ENCODE results near the gene S100A3. TPM values are rescaled to one million over a fixed set of nuclear protein-coding genes. Genes with fewer than 3 reads are reported as not detected.

Gene S100A3
- total RNA-seq, 1 experiment from 2014 or later: 12.0 TPM

DNA sequence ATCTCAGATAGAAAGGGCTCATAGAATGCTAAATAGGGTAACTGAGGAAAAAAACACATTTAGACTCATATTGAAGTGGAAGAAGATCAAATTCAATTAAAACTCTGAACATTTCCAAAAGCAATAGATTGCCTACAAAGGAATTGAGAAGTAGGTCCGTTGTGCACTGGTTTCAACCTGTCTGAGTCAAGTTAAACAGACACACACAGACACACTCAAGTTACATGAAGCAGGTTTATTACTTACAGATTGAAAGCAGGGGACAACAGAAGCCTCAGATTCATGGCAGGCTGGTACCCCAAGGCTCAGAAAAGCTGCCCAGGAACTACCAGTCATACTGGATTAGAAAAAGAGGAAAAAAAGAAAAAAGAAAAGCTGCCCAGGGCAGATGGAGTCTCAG lies 37.3 kb upstream of the S100A3 start:
- ATAC-seq (no peak), DNase-seq (ENCODE audit: low read depth, low spot score) (no peak)
- no peaks in the 10 kb centered on the region for H3K27me3 ChIP-seq (ENCODE audit: control insufficient read depth, insufficient read depth, low read length)
- ChIA-PET POLR2A (interaction anchor here (0.6 kb wide), 1 partner anchor 1603 kb away, joined by 6 read pairs; no protein-coding TSS in a partner anchor), CTCF (no interaction called here)
- H3K9me3 ChIP-seq (ENCODE audit: control insufficient read depth, insufficient read depth, low read depth, low read length): no peaks in the 10 kb centered on the region
- no TSS peak for BruUV-seq (replicated peaks)
- H3K27ac ChIP-seq (ENCODE audit: low read length): no peak overlapping the region
- in situ Hi-C loops (cut with HindIII; ENCODE audit: low pct_unique_long_range_greater_than_20kb, low sequenced_read_pairs): no loop called here
- intact Hi-C loops (cut with micrococcal nuclease; ENCODE audit: unreplicated experiment): no loop called here
- no peaks in the 10 kb centered on the region for H3K36me3 ChIP-seq (ENCODE audit: control insufficient read depth, insufficient read depth, low read length)
- TF ChIP-seq, protein P1, sequence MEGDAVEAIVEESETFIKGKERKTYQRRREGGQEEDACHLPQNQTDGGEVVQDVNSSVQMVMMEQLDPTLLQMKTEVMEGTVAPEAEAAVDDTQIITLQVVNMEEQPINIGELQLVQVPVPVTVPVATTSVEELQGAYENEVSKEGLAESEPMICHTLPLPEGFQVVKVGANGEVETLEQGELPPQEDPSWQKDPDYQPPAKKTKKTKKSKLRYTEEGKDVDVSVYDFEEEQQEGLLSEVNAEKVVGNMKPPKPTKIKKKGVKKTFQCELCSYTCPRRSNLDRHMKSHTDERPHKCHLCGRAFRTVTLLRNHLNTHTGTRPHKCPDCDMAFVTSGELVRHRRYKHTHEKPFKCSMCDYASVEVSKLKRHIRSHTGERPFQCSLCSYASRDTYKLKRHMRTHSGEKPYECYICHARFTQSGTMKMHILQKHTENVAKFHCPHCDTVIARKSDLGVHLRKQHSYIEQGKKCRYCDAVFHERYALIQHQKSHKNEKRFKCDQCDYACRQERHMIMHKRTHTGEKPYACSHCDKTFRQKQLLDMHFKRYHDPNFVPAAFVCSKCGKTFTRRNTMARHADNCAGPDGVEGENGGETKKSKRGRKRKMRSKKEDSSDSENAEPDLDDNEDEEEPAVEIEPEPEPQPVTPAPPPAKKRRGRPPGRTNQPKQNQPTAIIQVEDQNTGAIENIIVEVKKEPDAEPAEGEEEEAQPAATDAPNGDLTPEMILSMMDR (IDR thresholded peaks at IDR 0.05): no peak
- no peak for TF ChIP-seq SIN3A (IDR thresholded peaks at IDR 0.05; ENCODE audit: borderline replicate concordance, insufficient read depth, low read depth, low read length)
- TF ChIP-seq, protein P2, sequence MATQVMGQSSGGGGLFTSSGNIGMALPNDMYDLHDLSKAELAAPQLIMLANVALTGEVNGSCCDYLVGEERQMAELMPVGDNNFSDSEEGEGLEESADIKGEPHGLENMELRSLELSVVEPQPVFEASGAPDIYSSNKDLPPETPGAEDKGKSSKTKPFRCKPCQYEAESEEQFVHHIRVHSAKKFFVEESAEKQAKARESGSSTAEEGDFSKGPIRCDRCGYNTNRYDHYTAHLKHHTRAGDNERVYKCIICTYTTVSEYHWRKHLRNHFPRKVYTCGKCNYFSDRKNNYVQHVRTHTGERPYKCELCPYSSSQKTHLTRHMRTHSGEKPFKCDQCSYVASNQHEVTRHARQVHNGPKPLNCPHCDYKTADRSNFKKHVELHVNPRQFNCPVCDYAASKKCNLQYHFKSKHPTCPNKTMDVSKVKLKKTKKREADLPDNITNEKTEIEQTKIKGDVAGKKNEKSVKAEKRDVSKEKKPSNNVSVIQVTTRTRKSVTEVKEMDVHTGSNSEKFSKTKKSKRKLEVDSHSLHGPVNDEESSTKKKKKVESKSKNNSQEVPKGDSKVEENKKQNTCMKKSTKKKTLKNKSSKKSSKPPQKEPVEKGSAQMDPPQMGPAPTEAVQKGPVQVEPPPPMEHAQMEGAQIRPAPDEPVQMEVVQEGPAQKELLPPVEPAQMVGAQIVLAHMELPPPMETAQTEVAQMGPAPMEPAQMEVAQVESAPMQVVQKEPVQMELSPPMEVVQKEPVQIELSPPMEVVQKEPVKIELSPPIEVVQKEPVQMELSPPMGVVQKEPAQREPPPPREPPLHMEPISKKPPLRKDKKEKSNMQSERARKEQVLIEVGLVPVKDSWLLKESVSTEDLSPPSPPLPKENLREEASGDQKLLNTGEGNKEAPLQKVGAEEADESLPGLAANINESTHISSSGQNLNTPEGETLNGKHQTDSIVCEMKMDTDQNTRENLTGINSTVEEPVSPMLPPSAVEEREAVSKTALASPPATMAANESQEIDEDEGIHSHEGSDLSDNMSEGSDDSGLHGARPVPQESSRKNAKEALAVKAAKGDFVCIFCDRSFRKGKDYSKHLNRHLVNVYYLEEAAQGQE (IDR thresholded peaks at IDR 0.05; ENCODE audit: insufficient read depth in 1 of 2, low read depth in 2 of 2, low read length in 1 of 2): no peak
- no peak for TF ChIP-seq TCF7L2 (IDR thresholded peaks at IDR 0.05; ENCODE audit: low read depth, low read length)
- no peak for TF ChIP-seq POLR2AphosphoS5 (IDR thresholded peaks at IDR 0.05; ENCODE audit: low read depth, low read length)
- no peaks in the 10 kb centered on the region for H3K4me1 ChIP-seq (ENCODE audit: control insufficient read depth, insufficient read depth, low read length)
- H3K4me3 ChIP-seq (ENCODE audit: low read depth in 2 of 2, low read length in 2 of 2): no peak overlapping the region

DNA sequence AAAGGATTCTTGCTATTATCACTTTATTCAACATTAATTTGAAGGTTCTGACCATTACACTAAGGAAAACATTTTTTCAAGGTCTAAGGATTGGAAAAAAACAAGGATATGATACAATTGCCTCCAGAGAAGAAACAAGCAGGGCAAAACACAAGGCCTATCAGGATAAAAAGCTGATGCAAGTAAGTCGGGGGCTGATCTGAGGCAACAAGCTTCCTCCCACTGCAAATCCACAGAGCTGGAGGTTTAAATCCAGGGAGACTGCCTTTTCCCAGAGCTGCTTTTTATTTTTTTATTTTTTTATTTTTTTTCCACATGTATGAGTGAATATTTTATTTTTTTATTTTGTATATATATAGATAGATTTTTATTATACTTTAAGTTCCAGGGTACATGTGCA lies 35.9 kb upstream of the S100A3 start:
- no peaks in the 10 kb centered on the region for H3K4me1 ChIP-seq (ENCODE audit: control insufficient read depth, insufficient read depth, low read length)
- H3K27ac ChIP-seq (ENCODE audit: low read length): no peak overlapping the region
- H3K9me3 ChIP-seq (ENCODE audit: control insufficient read depth, insufficient read depth, low read depth, low read length): no peaks in the 10 kb centered on the region
- H3K27me3 ChIP-seq (ENCODE audit: control insufficient read depth, insufficient read depth, low read length): no peaks in the 10 kb centered on the region
- in situ Hi-C loops (cut with HindIII; ENCODE audit: low pct_unique_long_range_greater_than_20kb, low sequenced_read_pairs) (no loop called here), intact Hi-C loops (cut with micrococcal nuclease; ENCODE audit: unreplicated experiment) (no loop called here)
- ATAC-seq: no peak
- BruUV-seq (replicated peaks): no TSS peak
- no peaks in the 10 kb centered on the region for H3K36me3 ChIP-seq (ENCODE audit: control insufficient read depth, insufficient read depth, low read length)
- CTCF ChIA-PET: interaction anchor here (0.6 kb wide), 1 partner anchor 64 kb away, joined by 3 read pairs; no protein-coding TSS in a partner anchor
- POLR2A ChIA-PET: no interaction called here
- H3K4me3 ChIP-seq (ENCODE audit: low read depth in 2 of 2, low read length in 2 of 2): no peak overlapping the region
- DNase-seq (ENCODE audit: low read depth, low spot score): no peak
- TF ChIP-seq TCF7L2 (IDR thresholded peaks at IDR 0.05; ENCODE audit: low read depth, low read length): no peak
- TF ChIP-seq, protein P1 (IDR thresholded peaks at IDR 0.05): no peak
- no peak for TF ChIP-seq SIN3A (IDR thresholded peaks at IDR 0.05; ENCODE audit: borderline replicate concordance, insufficient read depth, low read depth, low read length)
- TF ChIP-seq, protein P2 (IDR thresholded peaks at IDR 0.05; ENCODE audit: insufficient read depth in 1 of 2, low read depth in 2 of 2, low read length in 1 of 2): no peak
- no peak for TF ChIP-seq POLR2AphosphoS5 (IDR thresholded peaks at IDR 0.05; ENCODE audit: low read depth, low read length)
